IPS DF 6.9 (cell line): ENCODE data around the gene IGFL2.
"Not testable (repeated sequence)": the region's sequence is repeated elsewhere in the genome, so short reads cannot be mapped to it uniquely, and the experiment has no call there.

Source experiments
- DNase-seq: peaks from one replicate; pipeline ENCODE4 v3.0.0-alpha.2; 2013; ENCODE audit warnings: low read depth, low spot score
- H3K27ac ChIP-seq: one replicate; pipeline ENCODE4 v1.5.1; 2013; ENCODE audit warnings: low read length, control low read depth
- H3K27me3 ChIP-seq: 2 replicates; pipeline ENCODE4 v1.6.1; 2013; ENCODE audit warnings: mild to moderate bottlenecking, low read length; ENCODE audit not compliant: control insufficient read depth, insufficient read depth
- H3K36me3 ChIP-seq: 2 replicates; pipeline ENCODE4 v1.6.1; 2013; ENCODE audit warnings: low read length; ENCODE audit not compliant: control insufficient read depth, insufficient read depth
- H3K4me1 ChIP-seq: 2 replicates; pipeline ENCODE4 v1.6.1; 2013; ENCODE audit warnings: low read length; ENCODE audit not compliant: control insufficient read depth, insufficient read depth
- H3K4me3 ChIP-seq: 2 replicates; pipeline ENCODE4 v1.5.1; 2013; ENCODE audit warnings: mild to moderate bottlenecking, low read length
- H3K9me3 ChIP-seq: 2 replicates; pipeline ENCODE4 v1.6.1; 2013; ENCODE audit warnings: low read length, inconsistent platforms; ENCODE audit not compliant: control insufficient read depth, insufficient read depth
- WGBS: extraction: QIAGEN DNeasy Blood & Tissue Kit; methylation state at CpG from one replicate; pipeline ENCODE4 v1.1.7; 2013; ENCODE audit warnings: mixed read lengths, missing lambda C conversion rate; ENCODE audit not compliant: insufficient read length, insufficient coverage; 5-methylcytosine and 5-hydroxymethylcytosine counted together

IGFL2 gene

GRCh38 chr19:46147791-46148288 lies at the start of gene IGFL2:
TSS of gene IGFL2 (plus strand) at chr19:46148238. CDS start at chr19:46148279, 41 bp downstream.
- Histone ChIP-seq H3K27ac (no peak within 1 kb of the TSS), H3K36me3 (no peaks in the 10 kb centered on the region), H3K4me1 (no peaks in the 10 kb centered on the region), H3K27me3 (no peaks in the 10 kb centered on the region), H3K9me3 (no peaks in the 10 kb centered on the region), H3K4me3 (no peak within 1 kb of the TSS)
- no peak for DNase-seq
- WGBS: no CpG with 5 or more reads among the region's 6 CpGs

GRCh38 chr19:46100344-46100743 lies 47.7 kb upstream of the IGFL2 start:
- Histone ChIP-seq H3K36me3 (no peaks in the 10 kb centered on the region), H3K27me3 (no peaks in the 10 kb centered on the region), H3K9me3 (no peaks in the 10 kb centered on the region), H3K4me3 (no peak overlapping the region), H3K4me1 (no peaks in the 10 kb centered on the region), H3K27ac (no peak overlapping the region)
- WGBS: no CpG with 5 or more reads among the region's 1 CpG
- DNase-seq: no peak

GRCh38 chr19:46101293-46101692 lies 46.7 kb upstream of the IGFL2 start:
- no peaks in the 10 kb centered on the region for H3K4me1 ChIP-seq
- no peaks in the 10 kb centered on the region for H3K9me3 ChIP-seq
- H3K4me3 ChIP-seq: no peak overlapping the region
- no peak for DNase-seq
- no CpG with 5 or more reads among the region's 6 CpGs for WGBS
- no peaks in the 10 kb centered on the region for H3K36me3 ChIP-seq
- H3K27ac ChIP-seq: no peak overlapping the region
- no peaks in the 10 kb centered on the region for H3K27me3 ChIP-seq

- H3K4me3 ChIP-seq, H3K27ac ChIP-seq: not testable (repeated sequence)
- WGBS: no CpG with 5 or more reads among the region's 7 CpGs
Measured at GRCh38 chr19:46102333-46102732, 45.7 kb upstream of the IGFL2 start.

GRCh38 chr19:46107371-46107770 lies 40.7 kb upstream of the IGFL2 start:
- H3K36me3 ChIP-seq: no peaks in the 10 kb centered on the region
- no peak overlapping the region for H3K27ac ChIP-seq
- WGBS: no CpG with 5 or more reads among the region's 6 CpGs
- no peaks in the 10 kb centered on the region for H3K27me3 ChIP-seq
- no peak overlapping the region for H3K4me3 ChIP-seq
- no peak for DNase-seq
- H3K4me1 ChIP-seq: no peaks in the 10 kb centered on the region
- no peaks in the 10 kb centered on the region for H3K9me3 ChIP-seq

More at GRCh38 chr19:46102333-46102732, 45.7 kb upstream of the IGFL2 start:
- not testable (repeated sequence) for DNase-seq, H3K27me3 ChIP-seq, H3K4me1 ChIP-seq, H3K36me3 ChIP-seq, H3K9me3 ChIP-seq

GRCh38 chr19:46109876-46110275 lies 38.2 kb upstream of the IGFL2 start:
- Histone ChIP-seq H3K27ac (no peak overlapping the region), H3K4me1 (no peaks in the 10 kb centered on the region), H3K4me3 (no peak overlapping the region), H3K9me3 (no peaks in the 10 kb centered on the region), H3K36me3 (no peaks in the 10 kb centered on the region), H3K27me3 (no peaks in the 10 kb centered on the region)
- no peak for DNase-seq
- no CpG with 5 or more reads among the region's 6 CpGs for WGBS

- DNase-seq: no peak
- no CpG with 5 or more reads among the region's 3 CpGs for WGBS
- H3K27ac ChIP-seq: no peak overlapping the region
- no peak overlapping the region for H3K4me3 ChIP-seq
- H3K27me3 ChIP-seq: no peaks in the 10 kb centered on the region
- no peaks in the 10 kb centered on the region for H3K4me1 ChIP-seq
- no peaks in the 10 kb centered on the region for H3K9me3 ChIP-seq
- no peaks in the 10 kb centered on the region for H3K36me3 ChIP-seq
Measured at GRCh38 chr19:46111376-46111775, 36.7 kb upstream of the IGFL2 start.

- Histone ChIP-seq H3K27me3 (no peaks in the 10 kb centered on the region), H3K4me3 (no peak overlapping the region), H3K4me1 (no peaks in the 10 kb centered on the region), H3K27ac (no peak overlapping the region), H3K9me3 (no peaks in the 10 kb centered on the region), H3K36me3 (no peaks in the 10 kb centered on the region)
- WGBS: no CpG with 5 or more reads among the region's 2 CpGs
- no peak for DNase-seq
Measured at GRCh38 chr19:46112527-46112926, 35.5 kb upstream of the IGFL2 start.

- no peaks in the 10 kb centered on the region for H3K9me3 ChIP-seq
- H3K4me3 ChIP-seq: no peak overlapping the region
- no peaks in the 10 kb centered on the region for H3K36me3 ChIP-seq
- no peak for DNase-seq
- H3K27me3 ChIP-seq: no peaks in the 10 kb centered on the region
- no peak overlapping the region for H3K27ac ChIP-seq
- WGBS: no CpG with 5 or more reads among the region's 1 CpG
- no peaks in the 10 kb centered on the region for H3K4me1 ChIP-seq
Measured at GRCh38 chr19:46113726-46114125, 34.3 kb upstream of the IGFL2 start.

- no peak for DNase-seq
- no CpG with 5 or more reads among the region's 9 CpGs for WGBS
Measured at GRCh38 chr19:46115396-46116106, 32.5 kb upstream of the IGFL2 start.

GRCh38 chr19:46116121-46116520 lies 31.9 kb upstream of the IGFL2 start:
- H3K4me1 ChIP-seq: no peaks in the 10 kb centered on the region
- no CpG with 5 or more reads among the region's 3 CpGs for WGBS
- no peak overlapping the region for H3K27ac ChIP-seq
- H3K27me3 ChIP-seq: no peaks in the 10 kb centered on the region
- no peak for DNase-seq
- H3K4me3 ChIP-seq: no peak overlapping the region
- no peaks in the 10 kb centered on the region for H3K36me3 ChIP-seq
- H3K9me3 ChIP-seq: no peaks in the 10 kb centered on the region

More at GRCh38 chr19:46115396-46116106, 32.5 kb upstream of the IGFL2 start:
- H3K27ac ChIP-seq: no peak overlapping the region
- H3K4me1 ChIP-seq: no peaks in the 10 kb centered on the region
- no peaks in the 10 kb centered on the region for H3K27me3 ChIP-seq
- H3K36me3 ChIP-seq: no peaks in the 10 kb centered on the region
- no peaks in the 10 kb centered on the region for H3K9me3 ChIP-seq
- no peak overlapping the region for H3K4me3 ChIP-seq
